Fibroblast of the aortic adventitia (primary cell): ENCODE data around the gene VANGL2. TPM values are rescaled to one million over a fixed set of nuclear protein-coding genes. Genes with fewer than 3 reads are reported as not detected.

Source experiments
- DNase-seq: peaks from one replicate; pipeline ENCODE4 v3.0.0-alpha.2; 2010; ENCODE audit warnings: low read depth
- H3K4me3 ChIP-seq: 2 replicates; pipeline ENCODE4 v1.5.1; 2011; ENCODE audit warnings: low read depth, mild to moderate bottlenecking, control low read depth, low read length, moderate library complexity
- total RNA-seq: library from RNA; depleted of rRNA; stranded (reverse); fragments of >200 nt; gene quantifications from 2 replicates; pipeline ENCODE4 v1.2.3, GENCODE V29; 2012; ENCODE audit warnings: low replicate concordance
- TF ChIP-seq, protein P1 (sequence below): IDR thresholded peaks from 2 replicates; pipeline ENCODE4 v1.5.1; 2011; ENCODE audit warnings: mild to moderate bottlenecking, low read length, control low read depth, inconsistent platforms; ENCODE audit not compliant: insufficient read depth

The VANGL2 gene
- total RNA-seq, 1 donor: not detected

DNA sequence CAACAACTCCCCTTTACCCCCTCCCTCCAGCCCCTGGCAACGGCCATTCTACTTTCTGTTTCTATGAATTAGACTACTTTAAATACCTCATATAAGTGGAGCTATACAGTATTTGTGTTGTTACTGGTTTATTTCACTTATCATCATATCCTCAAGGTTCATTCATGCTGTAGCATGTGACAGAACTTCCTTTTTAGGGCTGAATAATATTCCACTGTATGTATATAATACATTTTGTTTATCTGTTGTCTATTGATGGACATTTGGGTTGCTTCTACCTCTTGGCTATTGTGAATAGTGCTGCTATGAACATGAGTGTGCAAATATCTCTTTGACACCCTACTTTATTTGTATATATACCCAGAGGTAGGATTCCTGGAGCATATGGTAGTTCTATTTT is 31.3 kb upstream of the VANGL2 start:
- TF ChIP-seq, protein P1, sequence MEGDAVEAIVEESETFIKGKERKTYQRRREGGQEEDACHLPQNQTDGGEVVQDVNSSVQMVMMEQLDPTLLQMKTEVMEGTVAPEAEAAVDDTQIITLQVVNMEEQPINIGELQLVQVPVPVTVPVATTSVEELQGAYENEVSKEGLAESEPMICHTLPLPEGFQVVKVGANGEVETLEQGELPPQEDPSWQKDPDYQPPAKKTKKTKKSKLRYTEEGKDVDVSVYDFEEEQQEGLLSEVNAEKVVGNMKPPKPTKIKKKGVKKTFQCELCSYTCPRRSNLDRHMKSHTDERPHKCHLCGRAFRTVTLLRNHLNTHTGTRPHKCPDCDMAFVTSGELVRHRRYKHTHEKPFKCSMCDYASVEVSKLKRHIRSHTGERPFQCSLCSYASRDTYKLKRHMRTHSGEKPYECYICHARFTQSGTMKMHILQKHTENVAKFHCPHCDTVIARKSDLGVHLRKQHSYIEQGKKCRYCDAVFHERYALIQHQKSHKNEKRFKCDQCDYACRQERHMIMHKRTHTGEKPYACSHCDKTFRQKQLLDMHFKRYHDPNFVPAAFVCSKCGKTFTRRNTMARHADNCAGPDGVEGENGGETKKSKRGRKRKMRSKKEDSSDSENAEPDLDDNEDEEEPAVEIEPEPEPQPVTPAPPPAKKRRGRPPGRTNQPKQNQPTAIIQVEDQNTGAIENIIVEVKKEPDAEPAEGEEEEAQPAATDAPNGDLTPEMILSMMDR: no peak
- no peak for DNase-seq

DNA sequence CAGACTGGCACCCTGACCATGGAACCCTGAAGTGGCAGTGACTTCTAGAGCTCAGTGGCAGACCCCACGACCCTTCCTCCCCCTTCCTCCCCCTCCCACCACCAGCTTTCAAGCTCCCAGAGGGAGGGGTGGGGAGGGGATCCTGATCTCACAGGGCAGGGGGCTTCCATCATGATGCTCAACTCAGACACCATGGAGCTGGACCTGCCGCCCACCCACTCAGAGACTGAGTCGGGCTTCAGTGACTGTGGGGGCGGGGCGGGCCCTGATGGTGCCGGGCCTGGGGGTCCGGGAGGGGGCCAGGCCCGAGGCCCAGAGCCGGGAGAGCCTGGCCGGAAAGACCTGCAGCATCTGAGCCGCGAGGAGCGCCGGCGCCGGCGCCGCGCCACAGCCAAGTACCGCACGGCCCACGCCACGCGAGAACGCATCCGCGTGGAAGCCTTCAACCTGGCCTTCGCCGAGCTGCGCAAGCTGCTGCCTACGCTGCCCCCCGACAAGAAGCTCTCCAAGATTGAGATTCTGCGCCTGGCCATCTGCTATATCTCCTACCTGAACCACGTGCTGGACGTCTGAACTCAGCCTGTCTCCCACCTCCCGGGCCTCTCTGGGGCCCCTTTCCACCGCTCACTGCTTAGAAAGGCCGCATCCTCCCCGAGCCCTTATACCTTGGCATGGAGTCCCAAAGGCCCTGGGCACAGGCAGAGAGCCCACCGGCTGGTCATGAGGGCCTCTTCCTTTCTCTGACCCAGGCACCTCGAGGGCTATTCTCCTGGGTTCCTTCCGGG is 29.6 kb upstream of the VANGL2 start:
- DNase-seq: no peak
- H3K4me3 ChIP-seq: no peak overlapping the region
- TF ChIP-seq, protein P1: no peak

More for the DNA sequence above, 31.3 kb upstream of the VANGL2 start:
- no peak overlapping the region for H3K4me3 ChIP-seq

DNA sequence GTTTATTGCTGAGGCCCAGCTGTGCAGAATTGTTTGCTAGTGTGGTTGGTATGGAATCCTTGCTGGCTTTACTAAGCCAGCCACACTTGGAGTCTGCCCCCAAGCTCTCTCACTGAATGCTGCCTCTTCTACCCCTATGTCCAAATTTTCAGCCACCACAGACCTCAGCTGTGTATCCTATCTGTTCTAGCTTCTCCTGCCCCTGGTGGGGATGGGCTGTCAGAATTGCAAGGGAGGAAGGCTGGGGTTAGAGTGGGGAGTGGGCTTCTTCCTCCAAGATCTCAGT is 29.1 kb upstream of the VANGL2 start:
- TF ChIP-seq, protein P1: no peak
- H3K4me3 ChIP-seq: no peak overlapping the region
- no peak for DNase-seq

DNA sequence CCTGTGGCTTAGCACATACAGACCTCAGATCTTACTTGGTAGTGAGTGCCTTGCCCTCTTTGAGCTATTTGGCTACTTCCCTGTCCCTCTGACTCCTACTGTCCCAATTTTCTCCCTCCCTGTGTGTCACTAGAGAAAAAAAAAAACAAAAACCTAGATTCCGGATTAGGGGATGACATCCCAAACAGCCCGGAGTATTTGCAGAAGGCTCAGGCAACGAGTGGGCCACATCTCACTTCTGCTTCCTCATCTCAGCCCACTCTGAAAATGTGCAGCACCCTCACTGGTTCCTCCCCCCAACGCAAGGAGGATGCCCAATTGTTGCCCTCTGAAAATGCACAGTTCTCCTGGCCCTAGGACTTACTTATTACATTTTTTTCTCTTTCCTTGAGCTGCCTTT is 28.6 kb upstream of the VANGL2 start:
- TF ChIP-seq, protein P1: no peak

DNA sequence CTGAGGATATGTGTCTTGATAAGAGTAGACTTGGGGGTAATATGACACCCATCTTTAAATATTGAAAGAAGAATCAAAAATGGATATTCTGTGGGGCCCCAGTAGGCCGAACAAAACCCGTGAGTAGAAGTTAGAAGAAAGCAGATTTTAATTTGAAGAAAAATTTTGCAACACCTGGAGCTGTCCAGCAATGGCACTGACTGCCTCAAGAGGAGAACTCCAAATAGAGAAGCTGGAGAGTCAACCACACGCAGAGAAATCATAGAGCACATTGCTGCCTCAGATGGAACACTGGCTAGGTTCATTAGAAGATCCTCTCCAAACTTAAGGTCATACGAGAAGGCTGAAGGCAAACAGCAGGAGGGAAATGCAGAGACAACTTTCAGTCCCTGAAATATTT is 26.7 kb upstream of the VANGL2 start:
- TF ChIP-seq, protein P1: no peak
- no peak for DNase-seq
- H3K4me3 ChIP-seq: no peak overlapping the region

More for the DNA sequence above, 28.6 kb upstream of the VANGL2 start:
- DNase-seq: no peak
- no peak overlapping the region for H3K4me3 ChIP-seq

DNA sequence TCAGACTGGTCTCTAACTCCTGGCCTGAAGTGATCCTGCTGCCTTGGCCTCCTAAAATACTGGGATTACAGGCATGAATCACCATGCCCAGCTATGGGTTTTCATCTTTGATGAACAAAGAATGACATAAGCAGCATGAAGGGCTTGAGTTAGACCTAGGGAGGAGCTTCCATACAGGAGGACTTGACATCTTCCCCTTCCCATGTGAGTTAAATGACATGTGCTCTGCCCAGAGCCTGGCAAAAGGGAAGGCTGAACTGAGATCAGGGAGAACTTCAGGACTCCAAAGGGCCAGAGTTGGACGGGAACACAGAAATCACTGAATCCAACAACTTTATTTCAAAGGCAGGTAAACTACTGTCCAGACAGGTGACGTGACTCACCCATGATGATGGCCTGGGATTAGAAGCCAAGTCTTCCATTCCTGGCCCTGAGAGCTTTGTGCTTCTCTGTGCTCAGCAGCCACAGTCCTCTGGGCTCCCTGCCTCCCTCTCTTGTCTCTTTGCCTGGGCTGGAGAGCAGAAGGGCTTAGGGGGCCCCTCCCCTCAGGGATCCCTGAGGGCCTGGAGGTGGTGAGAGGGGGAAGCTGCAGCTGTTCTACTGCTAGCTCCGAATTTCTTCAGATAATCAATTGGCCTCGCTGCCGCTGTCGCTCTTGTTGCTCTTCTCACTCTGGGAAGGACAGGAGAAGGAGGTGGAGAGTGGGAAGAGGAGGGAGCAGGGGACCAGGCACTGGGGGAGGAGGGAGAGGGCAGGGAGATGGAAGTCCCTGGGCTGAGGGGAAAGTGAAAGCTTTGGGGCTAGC is 25.9 kb upstream of the VANGL2 start:
- TF ChIP-seq, protein P1: no peak
- DNase-seq: no peak
- H3K4me3 ChIP-seq: no peak overlapping the region
